Measurements from ENCODE around the gene IRS1. TPM values are rescaled to one million over a fixed set of nuclear protein-coding genes. Genes with fewer than 3 reads are reported as not detected.

IRS1 gene
- total RNA-seq, 1 donor from 2014 or later: 12.6 TPM

DNA sequence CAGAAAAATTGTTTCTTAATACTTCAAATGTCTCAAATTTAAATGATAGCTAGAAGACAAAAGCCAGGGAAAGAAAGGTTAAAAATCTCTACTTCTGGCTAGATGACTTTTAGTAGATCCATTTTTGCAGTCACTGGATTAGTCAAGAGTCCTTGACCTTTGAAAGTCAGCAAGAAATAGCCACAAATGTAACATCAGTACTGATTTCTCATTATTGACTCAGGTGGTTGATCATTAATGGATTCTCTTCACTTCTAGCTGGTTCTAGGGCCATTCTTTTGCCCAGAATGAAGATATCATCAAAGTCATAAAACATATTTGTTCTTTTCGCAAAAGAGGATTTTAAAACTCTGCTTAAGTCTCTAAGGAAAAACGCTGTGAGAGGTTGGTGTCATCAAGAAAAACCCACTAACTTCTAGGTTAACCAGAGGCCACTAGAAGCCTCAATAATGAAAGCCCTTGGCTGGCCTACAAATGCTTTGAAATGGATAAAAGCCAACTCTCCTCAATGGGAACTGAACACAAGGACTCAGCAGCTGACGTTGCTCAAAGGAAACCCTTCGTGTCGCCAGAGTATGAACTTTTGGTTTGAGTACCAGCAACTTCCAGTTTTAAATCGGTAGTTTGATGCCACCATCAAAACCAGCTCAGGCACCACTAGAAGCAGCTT, 66.3 kb downstream of the IRS1 start:
- H3K36me3 ChIP-seq (ENCODE audit: control insufficient read depth, insufficient read depth, low read length): no peaks in the 10 kb centered on the region
- TF ChIP-seq, protein P1, sequence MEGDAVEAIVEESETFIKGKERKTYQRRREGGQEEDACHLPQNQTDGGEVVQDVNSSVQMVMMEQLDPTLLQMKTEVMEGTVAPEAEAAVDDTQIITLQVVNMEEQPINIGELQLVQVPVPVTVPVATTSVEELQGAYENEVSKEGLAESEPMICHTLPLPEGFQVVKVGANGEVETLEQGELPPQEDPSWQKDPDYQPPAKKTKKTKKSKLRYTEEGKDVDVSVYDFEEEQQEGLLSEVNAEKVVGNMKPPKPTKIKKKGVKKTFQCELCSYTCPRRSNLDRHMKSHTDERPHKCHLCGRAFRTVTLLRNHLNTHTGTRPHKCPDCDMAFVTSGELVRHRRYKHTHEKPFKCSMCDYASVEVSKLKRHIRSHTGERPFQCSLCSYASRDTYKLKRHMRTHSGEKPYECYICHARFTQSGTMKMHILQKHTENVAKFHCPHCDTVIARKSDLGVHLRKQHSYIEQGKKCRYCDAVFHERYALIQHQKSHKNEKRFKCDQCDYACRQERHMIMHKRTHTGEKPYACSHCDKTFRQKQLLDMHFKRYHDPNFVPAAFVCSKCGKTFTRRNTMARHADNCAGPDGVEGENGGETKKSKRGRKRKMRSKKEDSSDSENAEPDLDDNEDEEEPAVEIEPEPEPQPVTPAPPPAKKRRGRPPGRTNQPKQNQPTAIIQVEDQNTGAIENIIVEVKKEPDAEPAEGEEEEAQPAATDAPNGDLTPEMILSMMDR (IDR thresholded peaks at IDR 0.05; ENCODE audit: insufficient read depth, low read length, poor library complexity, severe bottlenecking): no peak
- H3K27me3 ChIP-seq (ENCODE audit: control insufficient read depth, insufficient read depth, low read length): no peaks in the 10 kb centered on the region
- no peak overlapping the region for H3K4me3 ChIP-seq (ENCODE audit: low read depth, low read length)
- DNase-seq (ENCODE audit: low read depth): no peak

DNA sequence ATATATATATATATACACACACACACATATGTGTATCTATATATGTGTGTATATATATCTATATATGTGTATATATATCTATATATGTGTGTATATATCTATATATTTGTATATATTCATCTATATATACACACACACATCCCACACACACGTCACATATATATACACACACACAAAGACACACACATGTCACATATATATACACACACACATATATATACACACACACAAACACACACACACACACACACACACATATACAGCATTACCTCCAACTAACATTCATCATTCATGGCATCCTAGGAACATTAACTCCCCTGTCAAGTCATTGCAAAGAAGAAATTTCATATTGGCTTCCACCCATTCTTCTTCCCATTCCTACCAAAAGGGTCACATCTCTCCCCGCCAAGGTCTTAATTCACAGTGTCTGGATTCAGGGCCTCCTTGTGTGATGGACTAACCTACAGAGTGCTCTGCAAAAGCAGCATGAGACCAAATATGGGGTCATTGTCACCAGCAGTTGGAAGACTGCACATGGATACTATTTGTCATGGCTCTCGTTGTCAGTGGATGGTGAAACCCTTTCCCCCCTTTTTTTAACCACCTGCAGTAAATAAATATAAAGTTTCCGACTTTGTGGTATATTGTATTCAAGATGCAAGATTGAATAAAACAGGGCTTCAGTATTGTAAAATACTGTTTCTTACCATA, 67.0 kb downstream of the IRS1 start:
- H3K4me3 ChIP-seq (ENCODE audit: low read depth, low read length): no peak overlapping the region
- TF ChIP-seq, protein P1 (IDR thresholded peaks at IDR 0.05; ENCODE audit: insufficient read depth, low read length, poor library complexity, severe bottlenecking): no peak
- no peaks in the 10 kb centered on the region for H3K27me3 ChIP-seq (ENCODE audit: control insufficient read depth, insufficient read depth, low read length)
- DNase-seq (ENCODE audit: low read depth): no peak
- no peaks in the 10 kb centered on the region for H3K36me3 ChIP-seq (ENCODE audit: control insufficient read depth, insufficient read depth, low read length)

DNA sequence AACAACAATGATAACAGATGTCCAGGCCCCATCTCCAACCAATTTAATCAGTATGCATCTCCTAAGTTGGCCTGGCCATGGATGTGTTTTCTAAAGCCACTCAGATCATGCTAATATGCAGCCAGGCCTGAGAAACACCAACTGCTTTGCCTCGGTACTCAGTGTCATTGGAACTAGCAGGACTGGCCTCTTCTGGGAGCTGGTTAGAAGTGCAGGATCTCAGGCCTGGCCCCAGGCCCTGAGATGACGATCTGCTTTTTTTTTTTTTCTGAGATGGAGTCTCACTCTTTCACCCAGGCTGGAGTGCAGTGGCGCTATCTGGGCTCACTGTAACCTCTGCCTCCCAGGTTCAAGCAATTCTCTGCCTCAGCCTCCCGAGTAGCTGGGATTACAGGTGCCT, 69.1 kb downstream of the IRS1 start:
- no peak for DNase-seq (ENCODE audit: low read depth)
- Histone ChIP-seq H3K4me3 (ENCODE audit: low read depth, low read length) (no peak overlapping the region), H3K27me3 (ENCODE audit: control insufficient read depth, insufficient read depth, low read length) (no peaks in the 10 kb centered on the region), H3K36me3 (ENCODE audit: control insufficient read depth, insufficient read depth, low read length) (no peaks in the 10 kb centered on the region)
- TF ChIP-seq, protein P1 (IDR thresholded peaks at IDR 0.05; ENCODE audit: insufficient read depth, low read length, poor library complexity, severe bottlenecking): no peak

DNA sequence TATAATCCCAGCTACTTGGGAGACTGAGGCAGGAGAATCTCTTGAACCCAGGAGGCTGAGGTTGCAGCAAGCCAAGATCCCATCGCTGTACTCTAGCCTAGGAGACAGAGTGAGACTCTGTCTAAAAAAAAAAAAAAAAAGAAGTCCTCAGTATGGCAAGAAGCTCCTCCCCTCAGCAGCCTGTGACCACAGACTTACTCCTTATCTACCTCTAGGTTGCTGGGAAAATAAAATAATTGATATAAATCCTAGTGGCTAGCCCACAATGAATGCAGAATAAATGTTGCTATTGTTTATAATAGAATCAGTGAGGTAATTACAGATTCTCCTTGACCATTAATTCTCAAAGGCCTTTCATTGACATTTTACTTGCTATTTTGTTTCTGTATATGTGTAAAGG, 70.6 kb downstream of the IRS1 start:
- no peak for DNase-seq (ENCODE audit: low read depth)
- Histone ChIP-seq H3K36me3 (ENCODE audit: control insufficient read depth, insufficient read depth, low read length) (no peaks in the 10 kb centered on the region), H3K27me3 (ENCODE audit: control insufficient read depth, insufficient read depth, low read length) (no peaks in the 10 kb centered on the region), H3K4me3 (ENCODE audit: low read depth, low read length) (no peak overlapping the region)
- TF ChIP-seq, protein P1 (IDR thresholded peaks at IDR 0.05; ENCODE audit: insufficient read depth, low read length, poor library complexity, severe bottlenecking): no peak

DNA sequence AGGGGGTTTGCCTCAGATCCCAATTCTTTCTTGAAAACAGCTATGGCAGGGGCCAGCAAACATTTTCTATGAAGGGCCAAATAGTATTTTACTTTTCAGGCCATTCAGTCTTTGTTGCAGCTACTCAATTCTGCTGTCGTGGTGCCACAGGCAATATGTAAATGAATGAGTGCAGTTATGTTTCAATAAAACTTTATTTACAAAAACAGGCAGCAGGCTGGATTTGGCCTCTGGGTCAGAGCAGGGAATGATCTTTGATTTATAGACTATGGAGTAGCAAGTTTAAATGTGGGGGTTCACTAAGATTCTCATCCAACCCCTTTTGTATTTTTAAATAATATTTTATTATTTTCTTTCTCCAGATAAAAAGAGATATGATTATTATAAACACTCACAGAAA, 72.4 kb downstream of the IRS1 start:
- Histone ChIP-seq H3K27me3 (ENCODE audit: control insufficient read depth, insufficient read depth, low read length) (no peaks in the 10 kb centered on the region), H3K4me3 (ENCODE audit: low read depth, low read length) (no peak overlapping the region), H3K36me3 (ENCODE audit: control insufficient read depth, insufficient read depth, low read length) (no peaks in the 10 kb centered on the region)
- TF ChIP-seq, protein P1 (IDR thresholded peaks at IDR 0.05; ENCODE audit: insufficient read depth, low read length, poor library complexity, severe bottlenecking): no peak
- no peak for DNase-seq (ENCODE audit: low read depth)

All from kidney epithelial cell (primary cell).